ENCODE measurements around the gene ZC3H6.

Gene ZC3H6

DNA sequence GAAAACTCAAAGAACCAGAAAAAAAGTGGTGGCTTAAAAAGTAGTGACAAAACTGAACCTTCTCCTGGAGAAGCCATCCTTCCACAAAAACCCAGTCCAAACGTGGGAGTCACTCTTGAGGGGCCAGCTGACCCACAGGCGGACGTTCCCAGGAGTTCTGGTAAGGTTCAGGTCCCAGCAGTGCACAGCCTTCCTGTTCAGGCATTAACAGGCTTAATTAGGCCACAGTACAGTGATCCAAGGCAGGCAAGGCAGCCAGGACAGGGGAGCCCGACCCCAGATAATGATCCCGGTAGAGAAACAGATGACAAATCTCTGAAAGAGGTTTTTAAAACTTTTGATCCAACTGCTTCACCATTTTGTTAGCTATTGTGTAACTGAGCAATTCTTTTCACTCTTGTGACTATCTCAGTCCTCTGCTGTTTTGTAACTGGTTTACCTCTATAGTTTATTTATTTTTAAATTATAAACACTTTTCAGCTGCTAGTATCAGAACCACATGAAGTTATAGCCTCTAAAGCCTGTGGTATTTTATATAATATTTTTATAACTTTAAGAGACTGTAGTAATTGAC lies 56.8 kb downstream of the ZC3H6 start:
- no peak for DNase-seq
- H3K27me3 ChIP-seq, result no peaks in the 10 kb centered on the region
- H3K27ac ChIP-seq, result no peak overlapping the region
- no peaks in the 10 kb centered on the region for H3K9me3 ChIP-seq
- H3K4me1 ChIP-seq, result no peaks in the 10 kb centered on the region
- peaks cover 19 to 33% (median 24%) of the 10 kb centered on the region in 3 donors for H3K36me3 ChIP-seq
- intact Hi-C loops (cut with DNase I; ENCODE audit: low total_unique reads), result no loop called here
- TF ChIP-seq, protein P1, sequence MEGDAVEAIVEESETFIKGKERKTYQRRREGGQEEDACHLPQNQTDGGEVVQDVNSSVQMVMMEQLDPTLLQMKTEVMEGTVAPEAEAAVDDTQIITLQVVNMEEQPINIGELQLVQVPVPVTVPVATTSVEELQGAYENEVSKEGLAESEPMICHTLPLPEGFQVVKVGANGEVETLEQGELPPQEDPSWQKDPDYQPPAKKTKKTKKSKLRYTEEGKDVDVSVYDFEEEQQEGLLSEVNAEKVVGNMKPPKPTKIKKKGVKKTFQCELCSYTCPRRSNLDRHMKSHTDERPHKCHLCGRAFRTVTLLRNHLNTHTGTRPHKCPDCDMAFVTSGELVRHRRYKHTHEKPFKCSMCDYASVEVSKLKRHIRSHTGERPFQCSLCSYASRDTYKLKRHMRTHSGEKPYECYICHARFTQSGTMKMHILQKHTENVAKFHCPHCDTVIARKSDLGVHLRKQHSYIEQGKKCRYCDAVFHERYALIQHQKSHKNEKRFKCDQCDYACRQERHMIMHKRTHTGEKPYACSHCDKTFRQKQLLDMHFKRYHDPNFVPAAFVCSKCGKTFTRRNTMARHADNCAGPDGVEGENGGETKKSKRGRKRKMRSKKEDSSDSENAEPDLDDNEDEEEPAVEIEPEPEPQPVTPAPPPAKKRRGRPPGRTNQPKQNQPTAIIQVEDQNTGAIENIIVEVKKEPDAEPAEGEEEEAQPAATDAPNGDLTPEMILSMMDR (IDR thresholded peaks at IDR 0.05), result no peak
- H3K4me3 ChIP-seq, result no peak overlapping the region

DNA sequence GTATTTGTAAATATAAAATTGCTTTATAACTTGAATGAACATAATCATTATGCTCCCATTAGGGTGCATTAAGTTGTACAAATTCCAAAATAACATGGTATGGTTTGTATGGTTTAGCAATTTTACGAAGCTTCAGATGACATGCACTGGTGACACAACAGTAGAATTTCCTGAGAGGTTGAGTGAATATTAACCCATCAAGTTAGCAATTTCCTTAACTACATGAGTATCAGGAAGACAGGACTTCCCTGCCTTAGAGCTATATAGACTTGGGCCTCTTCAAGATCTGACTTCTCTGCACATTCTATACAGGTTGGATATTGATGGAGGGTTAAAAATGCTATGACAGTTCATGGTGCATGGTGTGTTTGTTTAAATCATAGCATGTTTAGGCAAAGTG lies 60.2 kb downstream of the ZC3H6 start:
- no peaks in the 10 kb centered on the region for H3K4me1 ChIP-seq
- intact Hi-C loops (cut with DNase I; ENCODE audit: low total_unique reads), result no loop called here
- H3K27ac ChIP-seq, result no peak overlapping the region
- no peaks in the 10 kb centered on the region for H3K27me3 ChIP-seq
- H3K4me3 ChIP-seq, result no peak overlapping the region
- H3K36me3 ChIP-seq, result peaks cover 6 to 18% (median 8%) of the 10 kb centered on the region in 3 donors
- TF ChIP-seq, protein P1 (IDR thresholded peaks at IDR 0.05), result no peak
- no peaks in the 10 kb centered on the region for H3K9me3 ChIP-seq
- no peak for DNase-seq

DNA sequence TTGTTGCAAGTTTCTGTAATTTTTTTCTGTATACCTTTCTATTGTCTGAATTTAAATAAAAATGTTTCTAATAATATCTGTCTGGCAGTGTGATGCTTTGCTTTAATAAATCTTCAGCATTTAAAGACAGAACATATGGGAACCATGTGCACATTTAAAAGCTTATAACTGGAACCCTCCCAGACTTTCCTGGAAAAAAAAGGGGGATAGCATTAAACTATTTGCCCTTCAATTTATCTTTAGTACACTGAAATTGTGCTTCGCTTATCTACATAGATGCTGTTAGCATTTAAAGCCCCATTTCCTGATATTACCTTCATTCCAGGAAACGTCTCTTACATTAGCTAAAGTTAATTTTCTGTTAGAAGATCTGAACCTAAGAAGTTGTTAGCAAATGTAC lies 64.6 kb downstream of the ZC3H6 start:
- intact Hi-C loops (cut with DNase I; ENCODE audit: low total_unique reads), result no loop called here
- Histone ChIP-seq H3K27me3 (no peaks in the 10 kb centered on the region), H3K27ac (no peak overlapping the region), H3K36me3 (no peaks in the 10 kb centered on the region), H3K9me3 (no peaks in the 10 kb centered on the region), H3K4me3 (no peak overlapping the region), H3K4me1 (no peaks in the 10 kb centered on the region)
- DNase-seq, result no peak
- TF ChIP-seq, protein P1 (IDR thresholded peaks at IDR 0.05), result no peak

DNA sequence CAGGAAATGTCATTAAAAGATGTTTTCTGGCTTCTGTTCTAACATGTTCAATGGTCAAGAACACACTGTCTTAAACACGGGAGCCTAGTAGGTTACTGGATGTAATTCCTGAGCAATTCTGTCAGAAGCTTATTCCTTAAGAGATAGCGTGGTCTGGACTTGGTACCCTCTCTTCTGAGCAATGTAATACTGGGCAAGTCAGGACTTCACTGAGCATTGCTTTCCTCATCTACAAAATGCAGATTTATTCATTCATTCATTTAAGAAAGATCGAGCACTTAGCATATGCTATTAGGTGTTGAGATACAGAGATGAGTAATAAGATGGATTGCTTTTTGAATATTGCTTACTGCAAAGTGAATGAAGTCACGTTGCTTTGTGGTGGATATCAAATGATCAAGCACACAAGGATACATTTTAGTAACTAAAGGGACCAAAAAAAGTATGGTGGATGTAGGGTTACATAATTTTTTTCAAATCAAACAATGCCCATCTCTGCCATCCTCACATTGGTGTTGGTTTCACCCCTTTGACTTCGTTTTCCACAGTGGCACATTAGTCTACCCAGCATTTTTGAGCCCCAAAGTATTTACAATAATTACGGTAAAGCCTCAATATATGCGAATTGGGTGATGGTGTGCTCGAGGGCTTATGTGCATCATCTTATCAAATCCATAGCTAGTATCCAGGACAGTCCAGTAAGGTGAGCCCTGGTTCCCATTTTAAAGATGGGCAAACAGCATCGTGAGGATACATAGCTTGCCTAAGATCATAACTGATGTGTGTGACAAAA lies 65.3 kb downstream of the ZC3H6 start:
- H3K4me3 ChIP-seq, result no peak overlapping the region
- H3K27me3 ChIP-seq, result no peaks in the 10 kb centered on the region
- no peak overlapping the region for H3K27ac ChIP-seq
- H3K36me3 ChIP-seq, result peaks cover 0 to 5% (median 0%) of the 10 kb centered on the region in 3 donors
- intact Hi-C loops (cut with DNase I; ENCODE audit: low total_unique reads), result no loop called here
- TF ChIP-seq, protein P1 (IDR thresholded peaks at IDR 0.05), result no peak
- no peaks in the 10 kb centered on the region for H3K4me1 ChIP-seq
- no peak for DNase-seq
- no peaks in the 10 kb centered on the region for H3K9me3 ChIP-seq

DNA sequence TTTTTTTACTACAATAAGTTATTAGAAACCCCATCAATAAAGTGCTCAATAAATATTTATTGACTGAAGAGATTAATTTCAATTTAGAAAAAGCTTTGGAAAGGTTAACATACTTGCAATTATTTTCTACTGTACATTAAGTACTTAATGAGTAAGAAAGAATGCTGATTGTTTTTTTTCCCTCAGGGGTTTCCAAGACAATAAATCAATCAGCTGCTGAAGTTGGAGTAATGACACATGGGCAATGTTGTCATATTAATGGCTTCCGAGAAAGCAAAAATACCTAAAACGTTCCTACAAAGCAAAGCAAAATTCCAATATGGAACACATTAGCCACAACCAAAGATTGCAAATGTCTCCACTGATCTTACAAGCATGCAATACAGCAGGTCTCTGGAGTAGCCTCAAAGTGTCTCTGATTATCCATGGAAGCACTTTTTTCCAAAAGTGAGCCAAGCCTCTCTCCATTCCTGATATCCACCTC lies 66.7 kb downstream of the ZC3H6 start:
- Histone ChIP-seq H3K27me3 (no peaks in the 10 kb centered on the region), H3K4me1 (no peaks in the 10 kb centered on the region), H3K36me3 (peaks cover 0 to 10% (median 0%) of the 10 kb centered on the region in 3 donors), H3K27ac (no peak overlapping the region), H3K9me3 (no peaks in the 10 kb centered on the region), H3K4me3 (no peak overlapping the region)
- DNase-seq, result no peak
- TF ChIP-seq, protein P1 (IDR thresholded peaks at IDR 0.05), result no peak
- intact Hi-C loops (cut with DNase I; ENCODE audit: low total_unique reads), result no loop called here
